ENCODE data around the gene DHRS12. TPM values are rescaled to one million over a fixed set of nuclear protein-coding genes. Genes with fewer than 3 reads are reported as not detected.

Gene DHRS12
- total RNA-seq, 4 donors from 2014 or later: 4.7 to 11.3 (median 7.9) TPM

- no peaks in the 10 kb centered on the region for H3K9me3 ChIP-seq
- peak overlapping the region in 3 of 4 donors; percentile 41 to 78 (median 64) for H3K27ac ChIP-seq
- WGBS, 2 donors: 65 to 74% methylated on average over 5 of the region's 5 CpGs
- intact Hi-C loops (cut with DNase I): no loop called here
- H3K4me1 ChIP-seq: peaks cover 0 to 32% (median 2%) of the 10 kb centered on the region in 3 donors
- no peak for TF ChIP-seq CTCF (IDR thresholded peaks at IDR 0.05)
- TF ChIP-seq POLR2A (IDR thresholded peaks at IDR 0.05): no peak
- DNase-seq: no peak
- H3K4me3 ChIP-seq: no peak overlapping the region
- no peaks in the 10 kb centered on the region for H3K27me3 ChIP-seq
- H3K36me3 ChIP-seq: peaks cover 0 to 70% (median 0%) of the 10 kb centered on the region in 3 donors
Observed at GRCh38 chr13:51740698-51741097, 63.3 kb downstream of the DHRS12 start.

GRCh38 chr13:51739027-51739764, 64.8 kb downstream of the DHRS12 start:
- DNase-seq: no peak
- Histone ChIP-seq H3K36me3 (peaks cover 0 to 72% (median 0%) of the 10 kb centered on the region in 3 donors), H3K27me3 (no peaks in the 10 kb centered on the region), H3K4me3 (no peak overlapping the region), H3K27ac (peak overlapping the region in 3 of 4 donors; percentile 64 to 78 (median 67)), H3K9me3 (no peaks in the 10 kb centered on the region), H3K4me1 (peaks cover 0 to 27% (median 2%) of the 10 kb centered on the region in 3 donors)
- intact Hi-C loops (cut with DNase I): no loop called here
- 84 to 91% methylated on average over 6 of the region's 6 CpGs for WGBS, 2 donors
- TF ChIP-seq POLR2A (IDR thresholded peaks at IDR 0.05) (no peak), CTCF (IDR thresholded peaks at IDR 0.05) (no peak)

GRCh38 chr13:51738226-51738905, 65.6 kb downstream of the DHRS12 start:
- Histone ChIP-seq H3K36me3 (peaks cover 0 to 64% (median 0%) of the 10 kb centered on the region in 3 donors), H3K4me1 (peaks cover 0 to 35% (median 2%) of the 10 kb centered on the region in 3 donors), H3K27ac (peak overlapping the region in 2 of 4 donors; percentile 64 to 78), H3K4me3 (no peak overlapping the region), H3K27me3 (no peaks in the 10 kb centered on the region), H3K9me3 (no peaks in the 10 kb centered on the region)
- intact Hi-C loops (cut with DNase I): no loop called here
- 76 to 96% methylated on average over 2 of the region's 2 CpGs for WGBS, 2 donors
- TF ChIP-seq POLR2A (IDR thresholded peaks at IDR 0.05) (no peak), CTCF (IDR thresholded peaks at IDR 0.05) (no peak)
- DNase-seq: no peak

GRCh38 chr13:51737609-51738008, 66.4 kb downstream of the DHRS12 start:
- H3K9me3 ChIP-seq: no peaks in the 10 kb centered on the region
- no peak overlapping the region for H3K4me3 ChIP-seq
- no peak for DNase-seq
- intact Hi-C loops (cut with DNase I): no loop called here
- H3K36me3 ChIP-seq: peaks cover 0 to 56% (median 0%) of the 10 kb centered on the region in 3 donors
- no peak overlapping the region for H3K27ac ChIP-seq
- H3K27me3 ChIP-seq: no peaks in the 10 kb centered on the region
- peaks cover 0 to 41% (median 2%) of the 10 kb centered on the region in 3 donors for H3K4me1 ChIP-seq
- TF ChIP-seq CTCF (IDR thresholded peaks at IDR 0.05) (no peak), POLR2A (IDR thresholded peaks at IDR 0.05) (no peak)
- WGBS, 2 donors: 85 to 87% methylated on average over 3 of the region's 3 CpGs

- Histone ChIP-seq H3K27ac (no peak overlapping the region), H3K4me3 (no peak overlapping the region), H3K36me3 (peaks cover 0 to 31% (median 0%) of the 10 kb centered on the region in 3 donors), H3K9me3 (no peaks in the 10 kb centered on the region), H3K27me3 (no peaks in the 10 kb centered on the region), H3K4me1 (peaks cover 7 to 53% (median 14%) of the 10 kb centered on the region in 3 donors)
- intact Hi-C loops (cut with DNase I): no loop called here
- TF ChIP-seq CTCF (IDR thresholded peaks at IDR 0.05) (no peak), POLR2A (IDR thresholded peaks at IDR 0.05) (no peak)
- no peak for DNase-seq
- WGBS, 2 donors: 100% methylated on average over 2 of the region's 2 CpGs
Observed at GRCh38 chr13:51734786-51735185, 69.2 kb downstream of the DHRS12 start.
